Upper lobe of left lung (tissue), 4 donors: ENCODE data around the gene UCK2.

Experiments used
- POLR2A ChIP-seq, 4 donors: fragments of 450-650 bp; IDR thresholded peaks; one replicate each; pipeline ENCODE4 v1.5.1; 2016 to 2017; ENCODE audit warnings: antibody characterized with exemption in 4 of 4, mild to moderate bottlenecking in 2 of 4
- TF ChIP-seq, protein P1 (sequence below), 6 experiments: fragments of 450-650 bp in 4 of 6; fragments of 200-600 bp in 2 of 6; sonication (generic) in 2 of 6; IDR thresholded peaks; one replicate each; pipeline ENCODE4 v1.5.1; 2016 to 2019; ENCODE audit warnings: antibody characterized with exemption in 6 of 6

DNA sequence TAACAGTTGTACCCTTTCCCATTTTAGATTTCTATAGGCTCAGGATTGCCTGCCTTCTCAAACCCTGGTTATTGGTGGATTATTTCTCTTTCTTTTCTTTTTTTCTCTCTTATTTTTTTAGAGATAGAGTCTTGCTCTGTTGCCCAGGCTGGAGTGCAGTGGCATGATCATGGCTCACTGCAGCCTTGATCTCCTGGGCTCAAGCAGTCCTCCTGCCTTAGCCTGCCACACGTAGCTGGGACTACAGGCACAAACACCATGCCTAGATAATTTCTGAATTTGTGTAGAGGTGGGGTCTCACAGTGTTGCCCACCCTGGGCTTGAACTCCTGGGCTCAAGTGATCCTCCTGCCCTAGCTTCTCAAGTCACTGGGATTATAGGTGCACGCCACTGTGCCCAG lies 58.8 kb downstream of the UCK2 start:
- TF ChIP-seq, protein P1, sequence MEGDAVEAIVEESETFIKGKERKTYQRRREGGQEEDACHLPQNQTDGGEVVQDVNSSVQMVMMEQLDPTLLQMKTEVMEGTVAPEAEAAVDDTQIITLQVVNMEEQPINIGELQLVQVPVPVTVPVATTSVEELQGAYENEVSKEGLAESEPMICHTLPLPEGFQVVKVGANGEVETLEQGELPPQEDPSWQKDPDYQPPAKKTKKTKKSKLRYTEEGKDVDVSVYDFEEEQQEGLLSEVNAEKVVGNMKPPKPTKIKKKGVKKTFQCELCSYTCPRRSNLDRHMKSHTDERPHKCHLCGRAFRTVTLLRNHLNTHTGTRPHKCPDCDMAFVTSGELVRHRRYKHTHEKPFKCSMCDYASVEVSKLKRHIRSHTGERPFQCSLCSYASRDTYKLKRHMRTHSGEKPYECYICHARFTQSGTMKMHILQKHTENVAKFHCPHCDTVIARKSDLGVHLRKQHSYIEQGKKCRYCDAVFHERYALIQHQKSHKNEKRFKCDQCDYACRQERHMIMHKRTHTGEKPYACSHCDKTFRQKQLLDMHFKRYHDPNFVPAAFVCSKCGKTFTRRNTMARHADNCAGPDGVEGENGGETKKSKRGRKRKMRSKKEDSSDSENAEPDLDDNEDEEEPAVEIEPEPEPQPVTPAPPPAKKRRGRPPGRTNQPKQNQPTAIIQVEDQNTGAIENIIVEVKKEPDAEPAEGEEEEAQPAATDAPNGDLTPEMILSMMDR (IDR thresholded peaks at IDR 0.05): no peak
- TF ChIP-seq POLR2A (IDR thresholded peaks at IDR 0.05): no peak
